ACHN (cell line): ENCODE data around the gene CXXC1.
"Not testable (repeated sequence)": the region's sequence is repeated elsewhere in the genome, so short reads cannot be mapped to it uniquely, and the experiment has no call there.

ENCODE experiments used
- DNase-seq: peaks from one replicate; pipeline ENCODE4 v3.0.0-alpha.2; 2015
- in situ Hi-C: cut with HindIII; loops from 2 replicates; pipeline ENCODE4 v1.10.0; 2017; ENCODE audit warnings: low sequenced_read_pairs, low pct_ligation_motif_present, low pct_unique_long_range_greater_than_20kb

Gene CXXC1

GRCh38 chr18:50280707-50281294 lies 6.7 kb downstream of the CXXC1 start:
- in situ Hi-C loops = no loop called here
- DNase-seq = no peak

- in situ Hi-C loops = no loop called here
- no peak for DNase-seq
These were observed 7.7 kb downstream of the CXXC1 start for GRCh38 chr18:50279752-50280151.

- in situ Hi-C loops = no loop called here
- DNase-seq = no peak
These were observed 9.6 kb downstream of the CXXC1 start for GRCh38 chr18:50277942-50278341.

- DNase-seq = no peak
- in situ Hi-C loops = no loop called here
These were observed 11.0 kb downstream of the CXXC1 start for GRCh38 chr18:50276452-50276851.

GRCh38 chr18:50275503-50276036 lies 11.9 kb downstream of the CXXC1 start:
- in situ Hi-C loops = no loop called here
- no peak for DNase-seq

- in situ Hi-C loops = no loop called here
- no peak for DNase-seq
These were observed 12.6 kb downstream of the CXXC1 start for GRCh38 chr18:50274941-50275340.

- in situ Hi-C loops = no loop called here
- no peak for DNase-seq
These were observed 13.4 kb downstream of the CXXC1 start for GRCh38 chr18:50274044-50274442.

GRCh38 chr18:50273203-50274043 lies 14.1 kb downstream of the CXXC1 start:
- in situ Hi-C loops = no loop called here
- DNase-seq = no peak

- in situ Hi-C loops = no loop called here
These were observed 14.9 kb downstream of the CXXC1 start for GRCh38 chr18:50272568-50272967.

GRCh38 chr18:50268022-50268747 lies 19.3 kb downstream of the CXXC1 start:
- in situ Hi-C loops = no loop called here
- no peak for DNase-seq

More at GRCh38 chr18:50272568-50272967, 14.9 kb downstream of the CXXC1 start:
- no peak for DNase-seq

- in situ Hi-C loops = no loop called here
- DNase-seq = peak; percentile 87
These were observed 21.2 kb downstream of the CXXC1 start, which contains the start of gene CFAP53 for GRCh38 chr18:50266248-50266704. TSS of gene CFAP53 (minus strand) at chr18:50266495. CDS start at chr18:50266404, 91 bp downstream.

- in situ Hi-C loops = no loop called here
- no peak for DNase-seq
These were observed 24.5 kb downstream of the CXXC1 start for GRCh38 chr18:50262977-50263376.

- in situ Hi-C loops = no loop called here
These were observed 36.6 kb downstream of the CXXC1 start for GRCh38 chr18:50250935-50251334.

GRCh38 chr18:50249576-50249975 lies 37.9 kb downstream of the CXXC1 start:
- DNase-seq = no peak
- in situ Hi-C loops = no loop called here

More at GRCh38 chr18:50250935-50251334, 36.6 kb downstream of the CXXC1 start:
- no peak for DNase-seq

- DNase-seq = no peak
- in situ Hi-C loops = no loop called here
These were observed 39.9 kb downstream of the CXXC1 start for GRCh38 chr18:50247561-50247960.

GRCh38 chr18:50241768-50242167 lies 45.7 kb downstream of the CXXC1 start:
- not testable (repeated sequence) for DNase-seq

GRCh38 chr18:50240080-50240563 lies 47.4 kb downstream of the CXXC1 start:
- in situ Hi-C loops = no loop called here
- peak; percentile 2 for DNase-seq

More at GRCh38 chr18:50241768-50242167, 45.7 kb downstream of the CXXC1 start:
- in situ Hi-C loops = not testable (repeated sequence)

- in situ Hi-C loops = no loop called here
- no peak for DNase-seq
These were observed 55.1 kb downstream of the CXXC1 start for GRCh38 chr18:50232419-50232818.
